Muscle of arm (tissue), 14 donors: ENCODE results near the gene SIGLEC10. TPM values are rescaled to one million over a fixed set of nuclear protein-coding genes. Genes with fewer than 3 reads are reported as not detected.
"Not testable (repeated sequence)": the region's sequence is repeated elsewhere in the genome, so short reads cannot be mapped to it uniquely, and the experiment has no call there.

Experiments used
- DNase-seq: peaks from one replicate; pipeline ENCODE4 v3.0.0-alpha.2; 2013
- long read RNA-seq, 11 donors: transcript quantifications; one replicate each; lab custom pipeline, GENCODE V29; 2026
- polyA plus RNA-seq, 12 donors: library from polyadenylated mRNA; unstranded; fragments of 120-200 nt; gene quantifications; one replicate each; pipeline ENCODE4 v1.2.1, GENCODE V29; 2013; ENCODE audit not compliant: insufficient read length in 12 of 12

Gene SIGLEC10
- polyA plus RNA-seq: 1 to 10 TPM in 1 of 12 donors, under 1 TPM in 9, not detected in 2; 0.31 to 2.6 (median 0.69) TPM
- long read RNA-seq, donor 1: 0 reads
- long read RNA-seq, donor 2: 0 reads
- long read RNA-seq, donor 3: 0 reads
- long read RNA-seq, donor 4: 0 reads
- long read RNA-seq, donor 5: 0 reads
- long read RNA-seq, donor 6: 0 reads
- long read RNA-seq, donor 7: 0 reads
- long read RNA-seq, donor 8: 0 reads
- long read RNA-seq, donor 9: 0 reads
- long read RNA-seq, donor 10: 0 reads
- long read RNA-seq, donor 11: 0 reads

- DNase-seq: no peak
Measured at GRCh38 chr19:51417107-51417809, at the start of gene SIGLEC10. Gene SIGLEC10 (minus strand): TSS chr19:51417642. CDS start chr19:51417581, 61 bp downstream.

- no peak for DNase-seq
Measured at GRCh38 chr19:51466723-51467122, 49.3 kb upstream of the SIGLEC10 start.

- not testable (repeated sequence) for DNase-seq
Measured at GRCh38 chr19:51463976-51464581, 46.6 kb upstream of the SIGLEC10 start.

GRCh38 chr19:51462681-51463080, 45.2 kb upstream of the SIGLEC10 start:
- DNase-seq: no peak

- DNase-seq: no peak
Measured at GRCh38 chr19:51462276-51462675, 44.8 kb upstream of the SIGLEC10 start.

GRCh38 chr19:51461723-51462161, 44.3 kb upstream of the SIGLEC10 start:
- peak; percentile 10 for DNase-seq

- DNase-seq: no peak
Measured at GRCh38 chr19:51460164-51460992, 42.9 kb upstream of the SIGLEC10 start.

GRCh38 chr19:51458899-51459505, 41.6 kb upstream of the SIGLEC10 start:
- DNase-seq: no peak

- DNase-seq: no peak
Measured at GRCh38 chr19:51458051-51458645, 40.7 kb upstream of the SIGLEC10 start, which contains the start of gene SIGLEC8. Gene SIGLEC8 (minus strand): TSS chr19:51458454. CDS start chr19:51458387, 67 bp downstream.

- no peak for DNase-seq
Measured at GRCh38 chr19:51457351-51458013, 40.0 kb upstream of the SIGLEC10 start.

GRCh38 chr19:51456541-51457290, 39.3 kb upstream of the SIGLEC10 start:
- no peak for DNase-seq

GRCh38 chr19:51450730-51451307, 33.4 kb upstream of the SIGLEC10 start:
- DNase-seq: no peak

- no peak for DNase-seq
Measured at GRCh38 chr19:51448411-51449016, 31.1 kb upstream of the SIGLEC10 start.

- DNase-seq: no peak
Measured at GRCh38 chr19:51448011-51448410, 30.6 kb upstream of the SIGLEC10 start.

GRCh38 chr19:51447510-51447909, 30.1 kb upstream of the SIGLEC10 start:
- DNase-seq: not testable (repeated sequence)

- DNase-seq: no peak
Measured at GRCh38 chr19:51441410-51442390, 24.3 kb upstream of the SIGLEC10 start.

GRCh38 chr19:51440846-51441409, 23.5 kb upstream of the SIGLEC10 start:
- no peak for DNase-seq
